Prostate gland (tissue), 2 donors: ENCODE measurements around the gene KCNT2.

Source experiments
- POLR2AphosphoS5 ChIP-seq: sonication (generic); formaldehyde crosslinking; IDR thresholded peaks from one replicate; pipeline ENCODE4 v1.6.1; 2017; ENCODE audit warnings: antibody characterized with exemption
- TF ChIP-seq, protein P1 (sequence below), 4 experiments: fragments of 200-600 bp in 2 of 4; fragments of 450-650 bp in 2 of 4; sonication (generic) in 2 of 4; IDR thresholded peaks; 1 replicate in 3 of 4; 2 replicates in 1 of 4; pipeline ENCODE4 v1.5.1; 2016 to 2019; ENCODE audit warnings: antibody characterized with exemption in 4 of 4, mild to moderate bottlenecking in 2 of 4, moderate library complexity in 2 of 4

DNA sequence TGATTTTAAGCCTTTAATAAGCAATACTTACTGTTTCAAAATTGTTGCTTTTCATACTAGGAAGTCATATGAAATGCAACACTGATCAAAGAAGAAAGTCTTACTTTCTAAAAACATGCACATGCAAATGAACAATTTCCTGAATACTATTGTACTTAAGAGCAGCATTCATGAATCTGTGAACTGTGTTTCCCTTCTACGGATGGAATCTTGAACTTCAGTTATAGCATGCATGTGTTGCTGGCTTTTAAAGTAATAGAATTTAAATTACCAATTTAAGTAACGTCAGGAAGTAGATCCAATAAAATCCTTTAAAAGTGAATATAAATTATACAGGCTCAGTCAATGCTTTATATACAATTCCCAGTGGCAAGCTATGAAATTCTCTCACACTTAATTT lies 348.9 kb downstream of the KCNT2 start:
- TF ChIP-seq, protein P1, sequence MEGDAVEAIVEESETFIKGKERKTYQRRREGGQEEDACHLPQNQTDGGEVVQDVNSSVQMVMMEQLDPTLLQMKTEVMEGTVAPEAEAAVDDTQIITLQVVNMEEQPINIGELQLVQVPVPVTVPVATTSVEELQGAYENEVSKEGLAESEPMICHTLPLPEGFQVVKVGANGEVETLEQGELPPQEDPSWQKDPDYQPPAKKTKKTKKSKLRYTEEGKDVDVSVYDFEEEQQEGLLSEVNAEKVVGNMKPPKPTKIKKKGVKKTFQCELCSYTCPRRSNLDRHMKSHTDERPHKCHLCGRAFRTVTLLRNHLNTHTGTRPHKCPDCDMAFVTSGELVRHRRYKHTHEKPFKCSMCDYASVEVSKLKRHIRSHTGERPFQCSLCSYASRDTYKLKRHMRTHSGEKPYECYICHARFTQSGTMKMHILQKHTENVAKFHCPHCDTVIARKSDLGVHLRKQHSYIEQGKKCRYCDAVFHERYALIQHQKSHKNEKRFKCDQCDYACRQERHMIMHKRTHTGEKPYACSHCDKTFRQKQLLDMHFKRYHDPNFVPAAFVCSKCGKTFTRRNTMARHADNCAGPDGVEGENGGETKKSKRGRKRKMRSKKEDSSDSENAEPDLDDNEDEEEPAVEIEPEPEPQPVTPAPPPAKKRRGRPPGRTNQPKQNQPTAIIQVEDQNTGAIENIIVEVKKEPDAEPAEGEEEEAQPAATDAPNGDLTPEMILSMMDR (IDR thresholded peaks at IDR 0.05): no peak
- TF ChIP-seq POLR2AphosphoS5: no peak
